Islet of Langerhans (tissue), 1 donor: Measurements from ENCODE around the gene SMAD3.

Source experiments
- FAIRE-seq: peaks from one replicate; lab custom pipeline; 2011; peaks lifted over from hg19 to GRCh38; lab: Jason Lieb, UNC

The SMAD3 gene

GRCh38 chr15:67184208-67184925, 119.0 kb downstream of the SMAD3 start:
- FAIRE-seq: no peak

DNA sequence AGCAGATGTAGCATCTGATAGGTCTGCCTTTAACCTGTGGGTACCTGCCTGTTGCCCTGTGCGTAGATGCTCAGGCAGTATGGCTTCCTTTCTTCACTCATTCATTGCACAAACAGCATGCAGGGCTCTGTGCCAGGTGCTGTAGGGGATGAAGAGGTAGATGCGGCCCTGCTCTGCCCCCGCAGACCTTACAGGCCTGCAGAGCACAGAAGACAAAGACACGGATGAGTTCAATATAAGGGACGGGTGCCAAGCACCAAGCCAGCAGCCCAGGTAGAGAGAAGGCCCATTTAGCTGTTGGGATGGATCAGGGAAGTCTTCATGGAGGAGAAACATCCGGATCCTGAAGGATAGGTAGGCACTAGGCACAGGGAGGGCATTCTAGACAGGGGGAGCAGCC, 119.6 kb downstream of the SMAD3 start:
- no peak for FAIRE-seq

DNA sequence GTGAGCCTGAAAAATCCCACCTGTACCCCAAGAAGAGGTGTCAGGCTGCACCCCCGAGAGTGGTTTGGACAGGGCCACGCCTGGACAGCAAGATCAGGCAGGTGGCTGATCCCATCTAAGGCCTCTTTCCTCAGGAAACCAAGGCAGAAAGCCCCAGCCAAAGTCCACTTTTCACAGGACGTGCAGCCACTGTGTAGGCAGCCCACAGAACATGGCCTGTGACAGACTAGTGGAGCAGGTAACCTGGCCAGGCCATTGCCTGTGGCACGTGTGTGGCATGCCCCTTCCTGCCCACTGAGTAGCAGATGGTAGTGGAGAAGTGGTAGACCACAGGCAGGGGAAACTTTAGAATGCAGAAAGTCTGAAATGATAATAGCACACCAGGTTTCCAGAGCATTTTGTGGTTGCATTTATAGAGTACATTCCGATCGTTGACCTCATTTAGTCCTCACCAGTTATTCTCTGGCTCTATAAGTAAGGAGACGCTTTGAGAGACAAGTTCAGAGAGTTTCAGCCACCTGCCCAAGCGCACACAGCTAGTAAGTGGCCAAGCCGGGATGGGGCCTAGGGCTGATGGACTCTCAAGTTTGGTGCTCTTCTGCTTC, 120.3 kb downstream of the SMAD3 start:
- FAIRE-seq: no peak

GRCh38 chr15:67186226-67186649, 120.8 kb downstream of the SMAD3 start:
- no peak for FAIRE-seq

DNA sequence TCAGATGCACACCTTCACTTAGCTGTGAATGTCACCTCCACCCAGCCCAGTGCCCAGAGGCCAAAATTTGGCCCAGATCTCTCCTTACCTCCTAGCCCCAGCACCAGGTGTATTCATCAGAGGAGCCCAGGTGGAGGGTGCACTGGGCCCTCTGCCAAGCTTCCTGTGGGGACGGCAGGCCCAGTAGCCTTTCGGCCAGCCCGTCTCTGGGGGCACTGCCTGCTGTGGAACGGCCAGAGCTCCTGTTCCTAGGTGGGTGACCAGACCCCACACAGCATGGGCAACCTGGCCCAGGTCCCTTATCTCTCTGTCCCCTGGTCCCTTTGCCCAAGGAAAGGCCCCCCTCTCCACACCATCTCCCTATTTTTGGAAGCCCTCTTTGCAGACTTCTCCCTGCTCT, 121.3 kb downstream of the SMAD3 start:
- FAIRE-seq: no peak

- FAIRE-seq: no peak
These were observed 122.0 kb downstream of the SMAD3 start for GRCh38 chr15:67187351-67187854.

DNA sequence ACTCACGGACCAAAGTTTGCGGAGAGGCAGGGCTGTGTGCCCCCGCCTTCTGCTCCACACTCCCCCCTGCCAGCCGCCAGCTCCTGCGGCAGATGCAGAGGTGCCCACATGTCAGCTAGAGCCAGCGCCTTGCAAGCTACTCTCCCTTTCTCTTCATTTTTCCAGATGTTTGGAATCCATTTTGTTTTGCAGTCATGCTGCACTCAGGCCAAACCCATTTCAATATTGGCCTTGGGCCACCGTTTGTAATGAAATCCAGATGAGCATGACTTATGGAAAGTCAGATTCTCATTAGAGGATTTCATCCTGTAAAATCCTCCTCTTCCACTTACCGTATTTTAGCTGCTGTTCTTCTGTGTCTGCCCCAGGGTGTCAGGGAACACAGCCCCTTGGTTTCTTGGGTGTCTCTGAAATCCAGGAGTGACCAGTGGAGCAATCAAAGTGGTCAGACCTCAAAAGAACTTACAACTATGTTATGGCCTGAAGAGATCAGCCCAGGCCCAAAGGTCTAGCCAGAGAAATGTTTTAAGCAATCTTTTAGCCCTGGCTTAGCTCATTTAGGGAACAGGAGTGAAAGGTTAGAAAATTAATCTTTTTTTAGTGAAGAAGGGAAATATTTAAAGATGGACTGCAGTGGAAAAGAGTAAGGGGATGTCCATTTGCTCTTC, 123.3 kb downstream of the SMAD3 start:
- no peak for FAIRE-seq

DNA sequence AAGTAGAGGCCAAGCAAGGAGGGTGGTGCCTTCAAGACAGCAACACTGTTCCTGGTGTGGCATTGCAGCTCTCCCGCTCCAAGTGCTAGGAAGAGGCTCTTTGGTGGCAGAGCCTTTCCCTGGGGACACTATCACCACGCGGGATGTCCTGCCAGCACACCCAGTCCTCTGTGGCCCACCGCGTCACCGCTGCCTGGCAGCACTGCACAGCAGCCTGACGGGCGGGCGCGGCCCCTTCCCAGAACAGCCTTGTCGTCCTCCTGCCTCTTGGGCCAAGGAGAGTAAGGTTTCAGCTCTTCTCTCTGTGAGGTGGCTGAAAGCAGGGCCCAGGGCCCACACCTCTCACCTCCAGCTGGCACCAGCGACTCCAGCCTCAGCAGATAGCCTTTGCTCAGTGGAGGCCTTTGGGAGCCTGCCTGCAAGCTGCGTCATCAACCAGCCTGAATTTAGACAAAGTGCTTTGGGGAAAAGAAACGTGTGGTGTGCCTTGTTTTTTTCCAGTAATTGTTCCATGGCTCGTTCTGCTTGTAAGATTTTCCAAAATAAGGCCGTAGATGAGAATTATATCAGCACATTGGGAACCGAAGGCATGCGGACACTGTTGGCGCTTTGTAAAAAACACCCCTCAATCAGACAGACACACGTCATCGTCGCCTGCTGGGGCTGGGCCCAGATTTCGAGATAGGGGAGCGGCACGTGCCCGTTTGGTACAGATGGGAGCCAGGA, 124.1 kb downstream of the SMAD3 start:
- no peak for FAIRE-seq

DNA sequence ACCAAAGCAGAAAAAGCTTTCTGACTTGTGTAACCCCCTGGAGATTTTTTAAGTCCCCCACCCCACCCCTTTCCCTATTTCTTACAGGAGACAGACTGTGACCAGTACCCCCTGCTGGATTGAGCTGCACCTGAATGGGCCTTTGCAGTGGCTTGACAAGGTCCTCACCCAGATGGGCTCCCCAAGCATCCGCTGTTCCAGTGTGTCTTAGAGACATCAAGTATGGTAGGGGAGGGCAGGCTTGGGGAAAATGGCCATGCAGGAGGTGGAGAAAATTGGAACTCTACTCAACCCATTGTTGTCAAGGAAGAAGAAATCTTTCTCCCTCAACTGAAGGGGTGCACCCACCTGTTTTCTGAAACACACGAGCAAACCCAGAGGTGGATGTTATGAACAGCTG, 124.9 kb downstream of the SMAD3 start:
- no peak for FAIRE-seq

DNA sequence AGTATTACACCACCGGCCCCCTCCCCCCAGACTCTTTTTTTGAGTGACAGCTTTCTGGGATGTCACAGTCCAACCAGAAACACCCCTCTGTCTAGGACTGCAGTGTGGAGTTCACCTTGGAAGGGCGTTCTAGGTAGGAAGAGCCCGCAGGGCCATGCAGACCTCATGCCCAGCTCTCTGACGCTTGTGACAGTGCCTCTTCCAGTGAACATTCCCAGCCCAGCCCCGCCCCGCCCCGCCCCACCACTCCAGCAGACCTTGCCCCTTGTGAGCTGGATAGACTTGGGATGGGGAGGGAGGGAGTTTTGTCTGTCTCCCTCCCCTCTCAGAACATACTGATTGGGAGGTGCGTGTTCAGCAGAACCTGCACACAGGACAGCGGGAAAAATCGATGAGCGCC, 125.4 kb downstream of the SMAD3 start:
- no peak for FAIRE-seq

DNA sequence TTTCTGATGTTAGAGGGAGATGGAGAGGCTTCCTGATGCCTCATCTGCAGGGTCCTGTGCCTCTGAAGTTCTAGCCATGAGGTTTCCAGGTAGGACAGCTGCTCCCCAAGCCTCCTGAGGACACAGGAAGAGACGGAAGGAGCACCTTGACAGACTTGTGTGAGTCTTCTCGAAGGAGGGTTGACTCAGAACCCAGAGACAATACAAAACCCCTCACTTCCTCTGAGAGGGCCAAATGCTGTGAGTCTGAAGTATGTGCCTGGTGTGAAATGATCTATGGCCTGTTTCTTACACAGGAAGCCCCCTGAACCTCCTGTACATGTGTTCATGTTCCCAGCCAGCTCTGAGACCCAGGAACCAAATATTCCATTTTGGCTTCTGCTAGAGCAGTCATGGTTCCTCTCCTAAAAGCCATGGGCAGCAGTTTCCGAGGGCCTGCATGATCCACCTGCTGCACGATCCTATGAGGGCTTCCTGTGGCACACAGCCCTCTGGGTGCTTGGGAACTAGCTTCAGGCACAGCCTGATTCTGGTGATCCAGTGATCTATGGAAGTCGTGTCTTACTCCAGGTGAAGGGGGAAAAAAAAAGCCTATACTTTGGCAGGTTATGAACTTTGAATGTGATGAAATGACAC, 126.9 kb downstream of the SMAD3 start:
- no peak for FAIRE-seq

DNA sequence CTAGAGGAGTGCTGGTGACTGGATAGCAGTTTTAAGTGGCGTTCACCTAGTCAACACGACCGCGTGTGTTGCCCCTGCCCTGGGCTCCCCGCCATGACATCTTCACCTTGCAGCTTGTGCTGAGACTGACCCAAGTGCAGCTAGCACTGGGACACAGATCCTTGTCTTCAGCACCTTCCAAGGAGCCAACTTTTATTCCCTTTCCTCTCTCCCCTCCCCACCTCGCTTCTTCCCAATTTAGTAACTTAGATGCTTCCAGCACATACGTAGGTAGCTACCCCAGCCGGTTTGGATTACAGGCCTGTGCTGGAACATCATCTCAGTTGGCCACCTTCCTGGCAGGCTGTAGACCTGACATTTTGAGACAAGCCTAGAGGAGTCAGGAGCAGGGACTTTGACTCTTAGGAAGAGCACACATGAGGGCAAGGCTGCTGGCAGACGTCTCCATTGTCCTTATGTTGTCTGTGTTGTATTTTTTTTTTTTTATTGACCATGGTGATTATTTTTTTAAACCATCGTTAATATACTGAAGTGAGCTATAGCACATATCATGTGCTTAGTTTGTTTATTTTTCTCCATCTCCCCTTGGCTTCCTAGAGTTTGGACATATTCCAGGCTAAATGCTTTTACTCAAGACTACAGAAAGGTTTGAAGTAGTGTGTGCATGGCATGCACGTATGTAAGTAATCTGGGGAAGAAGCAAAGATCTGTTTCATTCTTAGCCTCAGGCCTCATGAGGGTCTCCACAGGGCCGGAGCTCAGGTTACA, 128.0 kb downstream of the SMAD3 start:
- FAIRE-seq: no peak

GRCh38 chr15:67194171-67195114, 129.0 kb downstream of the SMAD3 start:
- no peak for FAIRE-seq

DNA sequence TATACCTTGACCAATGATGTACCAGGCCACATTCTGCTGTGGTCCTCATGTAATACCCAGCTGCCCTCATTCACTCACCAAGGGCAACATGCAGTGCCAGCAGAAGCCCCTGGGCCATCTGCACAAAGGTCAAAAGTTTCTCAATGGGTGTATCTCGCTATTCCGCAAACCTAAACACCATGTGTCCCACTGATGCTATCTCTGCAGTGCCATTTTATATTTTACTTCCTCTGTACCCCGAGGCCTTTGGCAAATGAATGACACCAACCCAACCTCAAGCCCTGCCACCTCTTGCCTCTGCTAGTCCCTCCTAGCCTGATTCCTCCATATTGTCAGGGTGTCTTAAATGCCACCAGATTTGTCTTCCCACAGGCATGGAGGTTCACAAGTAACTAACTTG, 129.9 kb downstream of the SMAD3 start:
- no peak for FAIRE-seq

DNA sequence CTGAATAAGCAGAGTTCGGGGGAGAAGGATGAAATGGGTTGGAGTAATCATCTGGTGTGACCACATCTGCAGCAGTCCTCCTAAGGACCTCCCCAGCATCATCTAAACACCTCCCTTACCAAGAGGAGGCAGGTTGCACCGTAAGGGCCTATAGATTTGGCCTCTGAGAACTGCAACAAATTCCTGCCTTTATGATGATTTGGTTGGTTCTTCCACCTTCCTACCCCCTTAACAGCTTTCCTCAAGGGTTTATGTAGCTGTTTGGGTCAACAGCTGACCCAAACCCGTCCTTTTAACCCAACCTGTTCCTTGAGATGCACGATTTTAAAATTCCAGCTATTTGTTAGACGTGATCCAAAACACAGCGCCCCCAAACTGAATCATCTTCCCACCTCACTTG, 130.8 kb downstream of the SMAD3 start:
- no peak for FAIRE-seq

DNA sequence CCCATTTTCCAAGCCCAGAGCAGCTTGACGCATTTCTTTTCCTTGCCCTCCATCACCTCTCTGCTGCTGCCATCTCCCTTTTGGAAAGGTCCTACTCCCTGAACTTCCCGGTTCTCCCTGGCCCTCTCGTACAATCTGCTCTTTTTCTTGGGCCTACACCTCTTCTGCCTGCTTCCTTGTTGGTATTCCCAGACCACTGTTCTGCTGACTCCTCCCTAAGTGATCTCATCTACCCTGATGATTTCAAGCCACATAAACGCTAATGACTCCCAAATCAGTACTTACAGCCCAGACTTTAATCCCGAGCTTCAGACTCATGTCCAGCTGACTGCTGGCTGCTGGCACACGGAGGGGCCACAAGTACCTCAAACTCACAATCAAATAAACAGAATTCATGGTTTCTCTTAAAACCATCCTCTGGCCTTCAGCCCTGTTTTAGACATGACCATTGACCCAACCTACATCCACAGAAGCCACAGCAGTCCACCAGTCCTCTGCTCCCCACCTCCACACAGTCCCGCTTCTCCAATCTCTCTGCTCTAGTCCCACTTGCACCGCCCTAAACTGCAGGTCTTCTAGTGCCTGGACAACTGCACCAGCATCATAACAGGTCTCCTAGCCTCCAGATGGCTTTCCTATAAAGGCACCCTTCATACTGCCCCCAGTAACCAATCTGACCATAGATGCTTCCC, 131.4 kb downstream of the SMAD3 start:
- FAIRE-seq: no peak

GRCh38 chr15:67197364-67197695, 131.9 kb downstream of the SMAD3 start:
- no peak for FAIRE-seq

GRCh38 chr15:67198157-67198754, 132.9 kb downstream of the SMAD3 start:
- FAIRE-seq: no peak

DNA sequence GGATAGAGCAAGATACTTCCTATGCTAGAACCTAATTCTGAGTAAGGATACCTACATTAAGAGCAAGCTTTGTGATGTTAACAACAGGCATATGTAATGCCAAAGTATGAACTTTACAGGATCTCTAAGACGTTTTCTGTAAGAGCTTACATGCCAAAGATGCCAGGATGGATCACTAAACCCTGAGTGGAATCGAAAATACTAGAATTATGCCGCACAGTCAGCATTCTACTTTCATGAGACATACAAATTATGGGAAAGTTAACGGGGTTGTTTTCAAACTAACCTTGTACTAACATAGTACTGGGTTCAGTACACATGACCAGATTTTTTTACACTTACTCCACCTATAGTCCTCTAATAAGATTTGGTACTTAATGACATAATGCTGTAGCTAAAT, 134.0 kb downstream of the SMAD3 start:
- FAIRE-seq: no peak
